Measurements from ENCODE around the gene MYO1H.
"Not testable (repeated sequence)": the region's sequence is repeated elsewhere in the genome, so short reads cannot be mapped to it uniquely, and the experiment has no call there.

Gene MYO1H, protein sequence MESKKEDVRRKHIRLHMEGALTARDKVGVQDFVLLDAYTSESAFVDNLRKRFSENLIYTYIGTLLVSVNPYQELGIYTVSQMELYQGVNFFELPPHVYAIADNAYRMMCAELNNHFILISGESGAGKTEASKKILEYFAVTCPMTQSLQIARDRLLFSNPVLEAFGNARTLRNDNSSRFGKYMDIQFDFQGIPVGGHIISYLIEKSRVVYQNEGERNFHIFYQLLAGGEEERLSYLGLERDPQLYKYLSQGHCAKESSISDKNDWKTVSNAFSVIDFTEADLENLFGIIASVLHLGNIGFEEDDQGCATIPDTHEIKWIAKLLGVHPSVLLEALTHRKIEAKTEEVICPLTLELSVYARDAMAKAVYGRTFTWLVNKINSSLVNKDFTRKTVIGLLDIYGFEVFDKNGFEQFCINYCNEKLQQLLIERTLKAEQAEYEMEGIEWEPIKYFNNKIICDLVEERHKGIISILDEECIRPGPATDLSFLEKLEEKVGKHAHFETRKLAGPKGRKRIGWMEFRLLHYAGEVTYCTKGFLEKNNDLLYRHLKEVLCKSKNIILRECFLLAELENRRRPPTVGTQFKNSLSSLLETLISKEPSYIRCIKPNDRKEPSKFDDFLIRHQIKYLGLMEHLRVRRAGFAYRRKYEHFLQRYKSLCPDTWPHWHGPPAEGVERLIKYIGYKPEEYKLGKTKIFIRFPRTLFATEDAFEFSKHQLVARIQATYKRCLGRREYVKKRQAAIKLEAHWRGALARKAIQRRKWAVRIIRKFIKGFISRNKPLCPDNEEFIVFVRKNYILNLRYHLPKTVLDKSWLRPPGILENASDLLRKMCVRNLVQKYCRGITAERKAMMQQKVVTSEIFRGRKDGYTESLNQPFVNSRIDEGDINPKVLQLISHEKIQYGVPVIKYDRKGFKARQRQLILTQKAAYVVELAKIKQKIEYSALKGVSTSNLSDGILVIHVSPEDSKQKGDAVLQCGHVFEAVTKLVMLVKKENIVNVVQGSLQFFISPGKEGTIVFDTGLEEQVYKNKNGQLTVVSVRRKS

GRCh38 chr12:109347589-109347988 is at the start of gene MYO1H:
Gene MYO1H (plus strand): TSS chr12:109347900. CDS start chr12:109347961, 61 bp downstream.
- no peak for DNase-seq

DNA sequence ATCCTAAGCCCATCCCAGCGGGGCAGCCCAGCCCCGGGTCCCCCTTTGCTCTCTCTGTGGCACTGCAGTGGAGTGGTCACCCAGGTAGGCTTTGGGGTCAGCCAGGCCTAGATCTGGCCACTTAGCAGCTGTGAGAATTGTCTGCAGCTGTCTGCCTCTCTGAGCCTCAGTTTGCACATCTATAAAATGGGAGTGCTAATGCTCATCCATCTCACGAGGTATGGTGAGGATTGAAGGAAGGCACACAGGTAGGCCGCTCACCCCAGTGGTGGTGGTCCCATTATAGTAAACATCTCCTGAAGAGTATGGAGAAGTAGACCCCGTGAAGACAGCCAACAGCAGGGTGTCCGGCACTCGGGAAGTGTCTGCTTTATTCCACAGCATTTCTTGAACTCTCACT is 47.9 kb upstream of the MYO1H start:
- DNase-seq: no peak

- DNase-seq: no peak
Measured at GRCh38 chr12:109301643-109302168, 46.0 kb upstream of the MYO1H start.

DNA sequence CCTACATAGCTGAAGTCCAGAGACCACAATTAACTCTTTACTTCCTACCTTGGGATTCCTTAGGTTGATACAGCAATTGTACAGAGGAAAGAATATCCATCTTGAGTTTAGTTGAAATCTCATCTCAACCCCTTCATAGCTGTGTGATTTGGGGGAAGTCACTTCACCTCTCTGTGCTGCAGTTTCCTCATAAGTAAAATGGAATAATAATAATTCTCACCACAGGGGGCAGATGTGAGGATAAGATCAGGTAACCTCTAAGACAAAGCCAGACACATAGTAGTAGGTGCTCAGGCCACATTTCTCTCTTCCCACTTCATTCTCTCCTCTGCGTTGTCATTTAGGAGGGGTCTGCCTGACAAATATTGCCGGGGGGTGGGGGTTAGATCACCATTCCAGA is 45.3 kb upstream of the MYO1H start:
- DNase-seq: no peak

- DNase-seq: no peak
Measured at GRCh38 chr12:109302770-109303169, 44.9 kb upstream of the MYO1H start.

- no peak for DNase-seq
Measured at GRCh38 chr12:109304485-109304884, 43.2 kb upstream of the MYO1H start.

GRCh38 chr12:109305547-109305946 is 42.2 kb upstream of the MYO1H start:
- DNase-seq: no peak

DNA sequence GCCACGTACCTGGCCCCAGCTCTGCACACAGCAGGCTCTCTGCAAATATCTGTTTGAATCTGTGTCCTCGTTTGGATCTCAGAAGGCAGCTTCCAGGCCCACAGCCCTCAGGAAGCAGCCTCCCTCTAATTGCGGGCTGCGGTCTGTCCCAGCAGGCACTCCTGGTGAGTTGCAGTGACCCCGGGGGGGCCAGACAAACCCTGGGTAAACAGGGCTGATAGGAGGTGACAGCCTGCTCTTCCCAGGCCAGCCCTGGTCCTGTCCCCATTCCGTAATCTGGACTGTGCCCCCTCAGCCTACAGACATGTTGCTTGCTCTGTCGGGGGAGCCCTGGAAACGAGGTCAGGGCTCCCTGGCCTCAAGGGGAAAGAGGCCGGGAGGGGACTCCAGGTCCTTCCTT is 40.6 kb upstream of the MYO1H start:
- no peak for DNase-seq

- no peak for DNase-seq
Measured at GRCh38 chr12:109308534-109309380, 38.9 kb upstream of the MYO1H start, which contains the start of gene FOXN4. Gene FOXN4 (minus strand): TSS chr12:109309284. CDS start chr12:109308321, 963 bp downstream.

- DNase-seq: no peak
Measured at GRCh38 chr12:109309381-109310246, 38.1 kb upstream of the MYO1H start.

- DNase-seq: no peak
Measured at GRCh38 chr12:109310247-109311125, 37.2 kb upstream of the MYO1H start.

DNA sequence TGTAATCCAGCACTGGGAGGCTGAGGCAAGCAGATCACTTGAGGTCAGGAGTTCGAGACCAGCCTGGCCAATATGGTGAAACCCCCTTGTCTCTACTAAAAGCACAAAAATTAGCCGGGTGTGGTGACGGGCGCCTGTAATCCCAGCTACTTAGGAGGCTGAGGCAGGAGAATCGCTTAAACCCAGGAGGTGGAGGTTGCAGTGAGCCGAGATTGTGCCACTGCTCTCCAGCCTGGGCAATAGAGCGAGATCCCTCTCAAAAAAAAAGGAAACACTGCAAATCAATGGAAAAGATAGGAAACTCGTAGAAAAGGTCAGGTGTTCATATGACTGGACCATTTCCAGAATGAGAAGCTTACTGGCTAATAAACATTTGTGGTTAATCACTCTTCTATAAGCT is 26.4 kb upstream of the MYO1H start:
- DNase-seq: not testable (repeated sequence)

GRCh38 chr12:109329003-109329402 is 18.7 kb upstream of the MYO1H start:
- DNase-seq: no peak

DNA sequence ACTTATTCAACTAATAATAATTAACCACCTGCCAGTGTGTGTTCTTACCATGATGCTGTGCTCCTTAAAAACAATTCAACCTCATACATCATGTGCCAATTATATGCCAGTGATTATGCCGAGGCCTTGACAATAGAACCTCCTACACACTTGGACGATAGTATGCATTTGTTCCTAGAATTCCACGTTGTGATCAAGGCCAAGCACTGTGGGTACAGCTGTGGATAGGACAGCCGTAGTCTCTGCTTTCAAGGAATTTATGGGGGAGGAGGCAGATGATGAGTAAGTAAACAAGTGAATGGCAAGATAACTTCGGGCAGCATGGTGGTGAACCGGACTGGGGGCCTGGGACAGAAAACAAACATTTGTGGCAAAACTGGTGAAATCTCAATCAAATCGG is 18.0 kb upstream of the MYO1H start:
- DNase-seq: no peak

GRCh38 chr12:109330282-109331230 is 17.1 kb upstream of the MYO1H start:
- no peak for DNase-seq

GRCh38 chr12:109331301-109331952 is 16.3 kb upstream of the MYO1H start:
- DNase-seq: no peak

GRCh38 chr12:109334887-109335286 is 12.8 kb upstream of the MYO1H start:
- DNase-seq: no peak

GRCh38 chr12:109336593-109336992 is 11.1 kb upstream of the MYO1H start:
- DNase-seq: no peak
